Lung (tissue), 12 donors: Measurements from ENCODE around the gene SCGB1C2. TPM values are rescaled to one million over a fixed set of nuclear protein-coding genes. Genes with fewer than 3 reads are reported as not detected.

Experiments
- ATAC-seq: fragments of 200-7000 bp; cut with Tn5 transposase; one replicate; pipeline ENCODE4 v1.9.1; 2020; ENCODE audit warnings: moderate number of reproducible peaks; ENCODE audit not compliant: insufficient read depth, low FRiP score
- DNase-seq, 3 donors: peaks; one replicate each; pipeline ENCODE4 v3.0.0-alpha.2; 2013 to 2017
- H3K27ac ChIP-seq, 2 donors: one replicate each; pipeline ENCODE4 v1.5.1; 2013; ENCODE audit warnings: mild to moderate bottlenecking in 2 of 2, moderate library complexity in 2 of 2, control low read depth in 1 of 2, inconsistent platforms in 1 of 2, low read depth in 1 of 2, low read length in 1 of 2
- H3K27me3 ChIP-seq, 3 donors: one replicate each; pipeline ENCODE4 v1.5.1; 2013; ENCODE audit warnings: low read length in 2 of 3; ENCODE audit not compliant: control insufficient read depth in 3 of 3, insufficient read depth in 3 of 3
- H3K36me3 ChIP-seq, 4 donors: one replicate each; pipeline ENCODE4 v1.5.1; 2013; ENCODE audit warnings: low read length in 4 of 4, mild to moderate bottlenecking in 1 of 4, moderate library complexity in 1 of 4; ENCODE audit not compliant: control insufficient read depth in 4 of 4, insufficient read depth in 4 of 4
- H3K4me1 ChIP-seq, 5 donors: one replicate each; pipeline ENCODE4 v1.5.1; 2013; ENCODE audit warnings: low read length in 5 of 5, mild to moderate bottlenecking in 2 of 5, moderate library complexity in 1 of 5; ENCODE audit not compliant: control insufficient read depth in 5 of 5, insufficient read depth in 5 of 5
- H3K4me3 ChIP-seq: one replicate; pipeline ENCODE4 v1.5.1; 2013; ENCODE audit warnings: mild to moderate bottlenecking, control low read depth, moderate library complexity
- H3K9ac ChIP-seq, 2 donors: one replicate each; pipeline ENCODE4 v1.5.1; 2013; ENCODE audit warnings: low read length in 2 of 2, control low read depth in 1 of 2; ENCODE audit not compliant: insufficient read depth in 1 of 2
- H3K9me3 ChIP-seq, 4 donors: one replicate each; pipeline ENCODE4 v1.5.1; 2013; ENCODE audit warnings: low read length in 3 of 4, mild to moderate bottlenecking in 1 of 4, moderate library complexity in 1 of 4; ENCODE audit not compliant: control insufficient read depth in 4 of 4, insufficient read depth in 3 of 4
- WGBS, 2 donors: extraction: QIAGEN DNeasy Blood & Tissue Kit; methylation state at CpG; one replicate each; pipeline ENCODE4 v1.1.7; 2013; 5-methylcytosine and 5-hydroxymethylcytosine counted together
- polyA plus RNA-seq, 2 donors: library from polyadenylated mRNA; stranded (reverse); fragments of 200-250 nt; gene quantifications; one replicate each; pipeline ENCODE4 v1.2.1, GENCODE V29; 2013
- total RNA-seq, 2 donors: library from RNA; depleted of rRNA in 1 of 2; stranded (reverse); fragments of >200 nt in 1 of 2; gene quantifications; one replicate each; pipeline ENCODE4 v1.2.1, GENCODE V29; 2014 to 2021
- TF ChIP-seq, protein P1 (sequence below): IDR thresholded peaks from 2 replicates; pipeline ENCODE4 v1.5.1; 2012; ENCODE audit warnings: mild to moderate bottlenecking; ENCODE audit errors: control extremely low read depth, extremely low read depth
- donor health status: control.
- donor health status: control.
- donor health status: Bipolar disorder and iron deficiency.
- donor health status: healthy.
- donor health status: DM: yes; HTN: yes; CAD: no.

The SCGB1C2 gene
- total and polyA plus RNA-seq, 4 donors = not detected

DNA sequence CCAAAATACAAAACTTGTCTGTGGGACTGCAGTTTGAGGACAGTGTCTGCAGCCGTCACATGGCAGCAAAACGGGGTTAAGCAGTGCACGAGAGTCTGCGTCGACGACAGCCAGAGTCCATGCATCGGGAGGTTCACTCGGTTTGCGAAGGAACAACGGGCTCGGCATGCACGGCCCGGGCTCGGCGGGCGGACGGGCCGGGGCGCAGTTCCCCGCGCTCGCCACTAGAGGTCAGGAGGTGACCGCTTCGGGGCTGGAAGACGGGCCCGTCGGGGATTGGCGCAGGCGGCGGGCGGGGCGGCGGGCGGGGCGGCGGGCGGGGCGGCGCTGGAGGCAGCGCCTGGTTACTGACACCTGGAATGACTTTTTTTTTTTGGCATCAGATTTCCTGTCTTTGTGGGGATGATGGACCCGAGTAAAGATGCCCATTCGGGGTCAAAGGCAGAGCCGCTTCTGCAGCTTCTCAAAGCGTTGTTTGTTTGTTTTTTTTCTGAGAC lies 6.5 kb downstream of the SCGB1C2 start:
- ATAC-seq (peak; percentile 93), DNase-seq (peak; percentile 68 to 87 (median 70))
- Histone ChIP-seq H3K27ac (no peak overlapping the region), H3K4me3 (no peak overlapping the region), H3K9me3 (no peaks in the 10 kb centered on the region), H3K4me1 (no peaks in the 10 kb centered on the region), H3K27me3 (peaks cover 0 to 9% (median 0%) of the 10 kb centered on the region in 3 donors), H3K36me3 (no peaks in the 10 kb centered on the region), H3K9ac (no peak overlapping the region)
- 2 to 3% methylated on average over 44 of the region's 44 CpGs for WGBS, 2 donors
- TF ChIP-seq, protein P1, sequence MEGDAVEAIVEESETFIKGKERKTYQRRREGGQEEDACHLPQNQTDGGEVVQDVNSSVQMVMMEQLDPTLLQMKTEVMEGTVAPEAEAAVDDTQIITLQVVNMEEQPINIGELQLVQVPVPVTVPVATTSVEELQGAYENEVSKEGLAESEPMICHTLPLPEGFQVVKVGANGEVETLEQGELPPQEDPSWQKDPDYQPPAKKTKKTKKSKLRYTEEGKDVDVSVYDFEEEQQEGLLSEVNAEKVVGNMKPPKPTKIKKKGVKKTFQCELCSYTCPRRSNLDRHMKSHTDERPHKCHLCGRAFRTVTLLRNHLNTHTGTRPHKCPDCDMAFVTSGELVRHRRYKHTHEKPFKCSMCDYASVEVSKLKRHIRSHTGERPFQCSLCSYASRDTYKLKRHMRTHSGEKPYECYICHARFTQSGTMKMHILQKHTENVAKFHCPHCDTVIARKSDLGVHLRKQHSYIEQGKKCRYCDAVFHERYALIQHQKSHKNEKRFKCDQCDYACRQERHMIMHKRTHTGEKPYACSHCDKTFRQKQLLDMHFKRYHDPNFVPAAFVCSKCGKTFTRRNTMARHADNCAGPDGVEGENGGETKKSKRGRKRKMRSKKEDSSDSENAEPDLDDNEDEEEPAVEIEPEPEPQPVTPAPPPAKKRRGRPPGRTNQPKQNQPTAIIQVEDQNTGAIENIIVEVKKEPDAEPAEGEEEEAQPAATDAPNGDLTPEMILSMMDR = peak; percentile 90

DNA sequence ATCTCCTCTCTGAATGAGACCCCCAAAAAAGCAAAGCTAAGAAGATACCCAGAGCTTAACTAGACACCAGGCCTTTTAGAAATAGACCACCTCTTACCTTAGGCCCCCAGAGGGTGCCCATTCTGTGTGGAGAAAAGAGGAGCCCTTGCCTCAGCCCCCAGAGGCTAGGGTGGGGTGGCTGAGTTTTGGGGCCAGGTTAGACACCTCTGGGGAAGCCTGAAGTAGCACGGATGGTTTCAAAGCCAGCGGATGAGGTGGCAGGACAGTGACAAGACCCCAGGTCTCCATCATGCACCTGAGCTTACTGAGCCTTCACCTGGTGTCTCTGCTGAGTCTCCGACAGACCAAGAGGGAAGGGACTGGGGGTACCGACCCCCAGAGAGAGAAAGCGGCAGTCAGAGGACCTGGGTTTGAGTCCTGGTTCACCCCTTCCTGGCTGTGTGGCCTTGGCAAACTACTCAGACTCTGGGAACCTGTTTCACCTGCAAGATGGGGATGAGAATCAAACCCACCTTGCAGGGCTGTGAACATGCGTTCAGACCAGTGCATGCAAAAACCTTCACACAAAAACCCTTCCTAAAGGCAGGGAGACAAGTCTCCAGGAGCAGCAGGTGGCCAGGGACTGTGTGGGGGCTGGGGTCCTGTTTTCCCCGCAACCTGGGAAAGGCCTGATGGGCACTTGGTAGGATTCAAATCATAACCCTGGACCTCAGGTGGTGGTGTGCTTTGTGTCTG lies 7.7 kb downstream of the SCGB1C2 start:
- DNase-seq = no peak
- Histone ChIP-seq H3K27ac (no peak overlapping the region), H3K9ac (no peak overlapping the region), H3K4me3 (no peak overlapping the region), H3K9me3 (no peaks in the 10 kb centered on the region), H3K27me3 (peaks cover 0 to 9% (median 0%) of the 10 kb centered on the region in 3 donors), H3K36me3 (no peaks in the 10 kb centered on the region), H3K4me1 (no peaks in the 10 kb centered on the region)
- WGBS, 2 donors = 88 to 94% methylated on average over 7 of the region's 7 CpGs
- ATAC-seq = no peak
- TF ChIP-seq, protein P1 = no peak

DNA sequence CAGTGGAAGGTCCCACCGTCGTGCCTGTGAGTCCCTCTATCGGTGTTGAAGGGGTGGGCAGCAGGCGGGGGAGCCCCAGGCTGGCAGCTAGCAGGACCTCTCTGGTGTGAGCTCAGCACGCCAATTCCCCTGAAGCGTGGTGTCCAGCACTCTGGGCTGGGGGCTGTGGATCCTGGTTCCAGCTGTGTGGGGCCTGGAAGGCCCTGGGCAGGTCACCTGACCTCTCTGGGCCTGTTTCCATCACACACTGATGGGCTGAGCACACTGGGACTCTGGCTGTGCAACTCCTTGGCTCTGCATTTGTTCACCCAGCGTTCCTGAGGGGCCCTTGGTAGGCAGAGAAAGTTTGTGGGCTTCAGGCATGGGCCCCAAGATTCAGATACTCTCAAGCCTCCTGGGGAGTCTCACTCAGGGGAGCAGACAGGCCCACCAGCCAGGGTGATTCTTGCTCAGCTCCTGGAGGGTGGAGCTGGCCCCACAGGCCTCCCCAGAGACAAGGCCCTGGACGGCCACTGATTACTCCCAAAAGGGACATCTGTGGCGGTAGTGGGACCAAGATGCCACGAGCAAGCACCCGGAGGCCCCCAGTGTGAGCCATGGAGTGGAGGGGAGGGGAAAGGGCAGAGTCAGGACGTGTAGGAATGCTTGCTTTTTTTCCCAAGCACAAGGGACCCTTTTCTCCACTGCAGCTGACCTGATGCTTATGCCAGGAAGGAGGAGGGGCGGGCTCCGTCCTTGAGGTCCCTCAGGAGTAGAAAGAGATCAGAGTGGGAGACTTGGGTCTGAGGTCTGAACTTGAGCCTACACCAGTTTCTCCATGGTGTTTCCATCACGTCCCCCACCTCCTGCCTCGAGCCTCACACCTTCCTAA lies 8.5 kb downstream of the SCGB1C2 start:
- Histone ChIP-seq H3K27ac (no peak overlapping the region), H3K4me3 (no peak overlapping the region), H3K9me3 (no peaks in the 10 kb centered on the region), H3K36me3 (no peaks in the 10 kb centered on the region), H3K9ac (no peak overlapping the region), H3K4me1 (no peaks in the 10 kb centered on the region), H3K27me3 (peaks cover 0 to 9% (median 0%) of the 10 kb centered on the region in 3 donors)
- TF ChIP-seq, protein P1 = no peak
- 85 to 90% methylated on average over 16 of the region's 16 CpGs for WGBS, 2 donors
- ATAC-seq = no peak
- no peak for DNase-seq
